HG03457 (cell line): ENCODE measurements around the gene ABCA2.

Source experiments
- ATAC-seq: cut with Tn5 transposase; IDR thresholded peaks from one replicate; pipeline ENCODE4 v1.9.1; 2021; ENCODE audit warnings: moderate number of reproducible peaks; ENCODE audit not compliant: unreplicated experiment

Gene ABCA2

GRCh38 chr9:137001857-137002645 is 26.0 kb downstream of the ABCA2 start:
- no peak for ATAC-seq

GRCh38 chr9:137000177-137000930 is 27.7 kb downstream of the ABCA2 start:
- ATAC-seq = no peak

- no peak for ATAC-seq
These were observed 30.2 kb downstream of the ABCA2 start for GRCh38 chr9:136997830-136998234.

DNA sequence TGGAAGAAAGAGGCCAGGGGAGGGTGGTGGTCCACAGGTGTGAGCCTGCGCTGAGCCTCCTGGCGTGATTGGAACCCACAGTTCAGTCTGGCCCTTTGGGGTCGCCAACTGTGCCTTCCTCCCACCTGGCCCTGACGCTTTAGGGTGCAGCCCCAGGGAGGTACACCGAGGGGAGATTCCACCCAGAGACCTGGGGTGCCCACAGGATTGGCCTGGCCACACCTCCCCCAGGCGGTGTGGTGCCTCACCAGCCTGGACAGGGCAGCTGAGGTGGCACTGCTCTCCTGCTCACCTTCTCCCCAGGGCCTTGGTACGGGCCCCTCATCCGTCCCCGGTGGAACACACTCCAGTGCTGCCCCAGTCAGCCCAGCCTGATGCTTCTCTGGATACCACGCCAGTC is 30.7 kb downstream of the ABCA2 start:
- no peak for ATAC-seq

GRCh38 chr9:136996361-136997292 is 31.4 kb downstream of the ABCA2 start, which contains the start of gene CLIC3:
CLIC3 (minus strand) TSS chr9:136996568; CDS start chr9:136996543, 25 bp downstream.
- ATAC-seq = no peak

DNA sequence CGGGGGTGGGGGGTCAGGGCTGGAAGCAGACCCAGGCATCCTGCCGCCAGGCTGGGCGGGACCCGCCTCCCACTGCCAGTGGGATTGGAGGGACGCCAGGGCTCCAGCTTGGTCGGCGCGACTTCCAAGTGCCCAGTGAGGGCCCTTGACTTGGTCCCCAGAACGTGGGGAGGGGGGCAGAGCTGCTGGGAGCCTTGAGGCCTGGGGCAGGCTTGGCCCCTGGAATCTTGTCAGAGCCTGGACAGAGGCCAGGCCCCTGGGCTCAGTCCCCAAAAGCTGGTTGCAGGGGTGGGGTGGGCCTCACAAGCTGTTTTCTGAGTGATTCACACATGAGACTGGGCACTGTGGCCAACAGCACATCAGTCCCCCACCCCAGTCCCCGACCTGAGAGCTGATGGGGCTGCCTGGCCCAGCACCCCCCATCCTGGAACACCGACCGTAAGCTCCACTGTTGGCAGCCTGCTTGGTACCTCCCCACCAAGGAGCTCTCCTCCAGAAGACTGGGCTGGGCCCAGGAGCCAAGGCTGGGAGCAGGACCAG is 32.2 kb downstream of the ABCA2 start:
- ATAC-seq = no peak

DNA sequence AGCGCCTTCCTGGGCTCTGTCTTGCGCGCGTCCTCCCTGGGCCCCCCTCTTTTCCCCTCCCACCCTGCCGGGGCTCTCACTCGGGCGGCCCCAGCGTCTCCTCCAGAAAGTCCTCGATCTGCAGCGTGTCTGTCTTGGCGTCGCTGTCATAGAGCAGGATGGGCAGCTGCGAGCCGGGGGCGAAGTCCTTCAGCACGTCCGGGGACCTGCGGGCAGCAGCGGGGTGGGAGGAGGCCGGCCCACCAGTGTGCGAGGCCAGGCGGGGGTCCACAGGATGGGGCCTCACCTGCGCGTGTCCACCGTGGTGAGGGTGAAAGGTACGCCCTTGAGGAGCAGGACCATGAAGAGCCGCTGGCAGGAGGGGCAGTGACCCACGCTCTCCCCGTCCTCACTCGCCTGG is 32.7 kb downstream of the ABCA2 start:
- no peak for ATAC-seq

DNA sequence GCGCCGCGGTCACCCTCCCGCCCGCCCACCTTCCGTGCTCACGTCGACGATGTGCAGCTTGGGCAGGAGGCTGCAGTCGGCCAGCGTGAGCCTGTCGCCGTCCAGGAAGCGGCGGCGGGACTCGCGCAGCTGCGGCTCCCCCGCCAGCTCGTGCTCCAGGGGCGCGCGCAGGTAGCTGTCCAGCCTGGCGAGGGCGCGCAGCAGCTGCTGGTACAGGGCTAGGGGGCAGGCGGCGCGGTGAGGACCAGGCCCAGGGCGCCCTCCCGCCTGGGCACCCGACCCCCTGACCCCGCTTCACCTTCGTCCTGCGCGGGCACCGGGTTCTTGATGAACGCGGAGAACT is 33.2 kb downstream of the ABCA2 start:
- no peak for ATAC-seq

DNA sequence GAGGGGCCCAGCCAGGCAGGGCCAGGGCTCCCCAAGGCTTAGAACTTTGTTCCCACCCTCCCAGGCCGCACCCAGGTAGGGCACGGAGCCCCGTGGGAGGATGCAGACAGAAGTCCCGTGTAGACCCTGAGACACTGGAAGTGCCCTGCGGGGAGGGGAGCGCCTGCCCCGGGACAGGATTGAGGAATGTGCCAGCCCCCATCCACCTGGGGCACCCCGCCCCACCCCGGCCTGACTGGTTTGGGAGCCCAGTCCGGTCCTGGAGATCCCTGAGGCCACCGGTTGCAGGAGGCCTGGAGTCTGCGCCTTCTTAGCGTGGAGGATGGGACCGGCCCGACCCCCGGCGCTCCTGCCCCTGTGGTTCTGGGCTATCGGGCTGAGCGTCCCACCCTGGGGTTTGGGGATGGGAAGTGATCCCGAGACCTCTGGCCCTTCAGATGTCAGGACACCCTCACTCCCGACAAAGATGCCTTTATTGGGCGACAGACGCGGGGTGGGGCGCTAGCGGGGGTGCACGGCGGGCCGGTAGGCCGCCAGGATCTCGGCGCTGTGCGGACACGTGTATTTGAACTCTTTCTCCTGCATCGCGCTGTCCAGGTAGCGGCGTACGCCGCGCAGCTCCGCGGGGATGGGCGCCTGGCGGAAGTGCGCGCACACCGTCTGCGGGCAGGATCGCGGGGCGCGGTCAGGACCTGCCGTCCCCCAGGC is 33.7 kb downstream of the ABCA2 start:
- ATAC-seq = no peak

DNA sequence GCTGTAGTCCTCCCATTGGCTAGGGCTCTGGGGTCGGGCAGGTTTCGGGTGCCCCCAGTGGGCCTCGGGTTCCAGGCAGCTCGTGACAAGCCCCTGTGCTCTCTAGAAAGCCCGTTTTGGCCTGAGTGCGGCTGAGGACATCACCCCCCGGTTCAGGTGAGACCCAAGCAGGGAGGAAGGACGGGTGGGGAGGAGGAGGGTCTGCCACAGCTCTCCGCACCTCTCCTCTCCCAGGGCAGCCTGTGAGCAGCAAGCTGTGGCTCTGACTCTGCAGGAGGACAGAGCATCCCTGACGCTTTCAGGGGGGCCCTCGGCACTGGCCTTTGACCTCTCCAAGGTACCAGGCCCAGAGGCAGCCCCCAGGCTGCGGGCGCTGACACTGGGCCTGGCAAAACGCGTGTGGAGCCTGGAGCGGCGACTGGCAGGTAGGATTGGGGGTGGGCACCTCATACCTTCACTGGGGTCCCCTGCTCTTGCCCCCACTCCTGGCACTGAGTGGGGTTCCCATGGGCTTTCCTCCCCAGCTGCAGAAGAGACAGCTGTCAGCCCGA is 35.1 kb downstream of the ABCA2 start:
- no peak for ATAC-seq

DNA sequence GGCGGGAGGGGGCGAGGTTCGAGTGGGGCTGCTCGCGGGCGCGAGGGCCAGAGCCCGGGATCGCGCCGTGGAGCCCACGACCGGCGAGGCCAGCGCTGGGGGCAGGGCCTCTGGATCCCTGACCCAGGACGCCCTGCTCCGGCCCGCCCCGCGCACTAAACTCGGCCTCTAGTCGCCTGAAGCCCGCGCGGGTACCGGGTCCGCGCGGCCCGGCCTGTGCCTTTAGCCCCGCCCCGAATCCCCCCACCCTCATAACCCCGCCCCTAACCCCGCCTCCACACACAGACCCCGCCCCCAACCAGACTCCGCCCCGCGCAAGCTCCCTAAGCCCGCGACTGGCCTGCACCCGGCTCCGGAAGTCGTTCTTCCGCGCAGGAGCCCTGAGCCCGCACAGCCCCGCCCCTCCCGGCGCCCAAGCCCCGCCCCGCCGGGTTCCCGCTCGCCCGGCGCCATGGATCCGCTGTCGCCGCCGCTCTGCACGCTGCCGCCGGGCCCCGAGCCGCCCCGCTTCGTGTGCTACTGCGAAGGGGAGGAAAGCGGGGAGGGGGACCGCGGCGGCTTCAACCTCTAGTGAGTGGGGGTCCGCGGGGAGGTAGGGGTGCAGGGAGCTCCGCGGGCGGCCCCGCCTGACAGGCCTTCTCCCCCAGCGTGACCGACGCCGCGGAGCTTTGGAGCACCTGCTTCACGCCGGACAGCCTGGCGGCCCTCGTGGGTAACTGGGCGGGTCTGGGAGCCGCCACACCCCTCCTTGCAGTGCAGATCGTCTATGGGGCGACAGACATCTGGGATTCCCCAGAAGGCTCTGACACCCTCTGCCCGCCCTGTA is 35.8 kb downstream of the ABCA2 start, which contains the start of gene PAXX:
TSS of gene PAXX (plus strand) at position 430 of the 826 bp plus-strand sequence. CDS start at position 452, 22 bp downstream.
- peak; percentile 56 for ATAC-seq

GRCh38 chr9:136990242-136990911 is 37.7 kb downstream of the ABCA2 start:
- no peak for ATAC-seq

DNA sequence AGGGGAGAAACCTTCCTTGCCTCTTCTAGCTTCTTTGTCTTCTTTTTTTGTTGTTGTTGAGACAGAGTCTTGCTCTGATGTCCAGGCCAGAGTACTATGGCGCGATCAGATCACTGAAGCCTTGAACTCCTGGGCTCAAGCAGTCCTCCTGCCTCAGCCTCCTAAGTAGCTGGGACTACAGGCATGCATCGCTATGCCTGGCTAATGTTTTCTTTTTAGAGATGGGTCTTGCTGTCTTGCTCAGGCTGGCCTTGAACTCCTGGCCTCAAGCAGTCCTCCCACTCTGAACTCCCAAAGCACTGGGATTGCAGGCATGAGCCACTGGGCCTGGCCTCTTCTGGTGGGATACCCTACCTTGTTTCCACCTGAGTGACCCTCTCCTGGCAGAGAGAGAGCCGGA is 39.2 kb downstream of the ABCA2 start:
- no peak for ATAC-seq

DNA sequence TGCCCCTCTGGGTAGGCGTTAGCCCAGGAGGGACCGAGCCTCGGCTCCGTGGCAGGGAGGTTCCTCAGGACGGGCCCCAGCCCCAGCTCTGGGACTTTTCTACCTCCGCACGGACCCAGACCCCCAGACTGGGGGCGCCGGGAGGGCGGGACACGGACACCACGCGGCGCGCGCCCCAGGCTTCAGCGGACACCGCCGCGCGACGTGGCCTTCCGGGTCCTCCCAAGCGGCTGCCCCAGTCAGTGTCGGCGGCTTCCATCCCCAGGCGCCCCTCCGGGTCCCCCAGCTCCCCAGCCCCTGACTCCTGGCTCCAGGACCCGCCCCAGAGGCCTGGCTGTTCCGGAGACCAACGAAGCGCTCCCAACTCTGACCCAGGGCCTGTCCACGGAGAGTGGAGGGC is 42.2 kb downstream of the ABCA2 start:
- ATAC-seq = no peak

GRCh38 chr9:136985027-136985602 is 42.9 kb downstream of the ABCA2 start:
- no peak for ATAC-seq

DNA sequence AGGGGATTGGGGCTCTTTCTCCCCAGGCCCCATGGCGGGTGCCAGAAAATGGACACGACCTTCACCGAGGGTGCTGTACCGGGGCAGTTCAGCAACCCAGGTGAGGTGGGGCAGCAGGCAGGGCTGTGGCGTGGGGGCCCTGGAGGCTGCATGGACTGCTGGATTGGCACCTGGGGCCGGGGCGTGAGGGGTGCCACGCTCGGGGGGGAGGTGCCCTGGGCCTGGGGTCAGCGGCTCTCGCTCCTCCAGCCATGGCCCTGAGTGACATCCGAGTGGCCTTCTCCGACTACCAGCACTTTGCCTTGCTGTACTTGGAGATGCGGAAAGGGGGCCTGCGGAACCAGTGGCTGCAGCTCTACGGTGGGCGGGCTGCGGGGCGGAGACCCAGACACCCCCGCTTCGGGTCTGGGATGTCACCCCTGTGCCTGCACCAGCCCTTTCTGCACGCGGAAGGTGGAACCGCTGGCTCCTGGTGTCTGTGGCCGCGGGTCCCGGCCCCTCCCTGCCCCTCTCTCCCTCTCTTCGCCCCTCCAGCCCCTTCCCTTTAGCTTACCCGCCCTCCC is 43.5 kb downstream of the ABCA2 start:
- ATAC-seq = no peak

DNA sequence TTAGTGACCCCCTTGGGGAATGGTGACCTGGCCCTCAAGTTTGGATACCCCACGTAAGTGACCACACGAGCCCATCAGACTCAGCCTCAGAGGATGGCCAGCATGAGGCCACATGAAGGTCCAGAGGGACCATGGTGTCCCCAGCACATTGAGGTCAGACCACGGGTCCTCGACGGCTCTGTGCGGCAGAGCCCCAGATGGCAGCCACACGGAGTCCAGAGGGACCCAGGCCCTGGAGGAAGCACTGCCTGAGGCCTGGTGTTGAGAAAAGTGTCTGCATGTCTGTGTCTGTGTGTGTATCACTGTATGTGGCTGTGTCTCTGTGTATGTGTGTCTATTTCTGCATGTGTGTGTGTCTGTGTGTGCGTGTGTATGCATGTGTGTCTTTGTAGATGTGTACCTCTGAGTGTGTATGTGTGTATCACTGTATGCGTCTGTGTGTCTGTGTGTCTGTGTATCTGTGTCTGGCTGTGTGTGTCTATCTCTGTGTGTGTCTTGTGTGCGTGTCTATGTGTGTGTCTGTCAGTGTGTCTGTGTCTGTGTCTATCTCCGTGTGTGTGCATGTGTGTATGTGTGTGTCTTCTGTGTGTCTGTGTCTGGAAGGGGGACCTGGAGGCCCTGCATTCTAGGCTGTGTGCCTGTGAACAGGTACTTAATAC is 44.3 kb downstream of the ABCA2 start:
- ATAC-seq = no peak
